Calu3 (cell line): ENCODE results near the gene NFKBIZ. TPM values are rescaled to one million over a fixed set of nuclear protein-coding genes. Genes with fewer than 3 reads are reported as not detected.
"Not testable (repeated sequence)": the region's sequence is repeated elsewhere in the genome, so short reads cannot be mapped to it uniquely, and the experiment has no call there.

Source experiments
- BruUV-seq: library from RNA; stranded (reverse); fragments of 400-500 nt; replicated peaks from 2 replicates; lab custom pipeline; 2021; lab: Mats Ljungman, UMichigan
- CTCF ChIA-PET: fragments of 300-600 bp; sonication (Branson Sonifier 250); formaldehyde crosslinking; loops from one replicate; lab custom pipeline; 2022; ENCODE audit warnings: antibody characterized with exemption; lab: Charles Lee
- DNase-seq: peaks from one replicate; pipeline ENCODE4 v3.0.0; 2022
- H3K27ac Mint-ChIP-seq: one replicate; pipeline ENCODE4 v1.8.0; 2022; ENCODE audit warnings: mixed read lengths; ENCODE audit not compliant: unreplicated experiment
- H3K27me3 Mint-ChIP-seq: one replicate; pipeline ENCODE4 v1.8.0; 2022; ENCODE audit warnings: mixed read lengths; ENCODE audit not compliant: unreplicated experiment
- H3K36me3 Mint-ChIP-seq: one replicate; pipeline ENCODE4 v1.8.0; 2022; ENCODE audit warnings: mild to moderate bottlenecking, moderate library complexity, mixed read lengths; ENCODE audit not compliant: insufficient read depth, unreplicated experiment
- H3K4me1 Mint-ChIP-seq: one replicate; pipeline ENCODE4 v1.8.0; 2022; ENCODE audit warnings: mild to moderate bottlenecking, low read depth, mixed read lengths; ENCODE audit not compliant: unreplicated experiment
- H3K4me3 Mint-ChIP-seq: one replicate; pipeline ENCODE4 v1.8.0; 2022; ENCODE audit warnings: mild to moderate bottlenecking, low read depth, moderate library complexity, mixed read lengths; ENCODE audit not compliant: unreplicated experiment
- H3K9me3 Mint-ChIP-seq: one replicate; pipeline ENCODE4 v1.8.0; 2022; ENCODE audit warnings: low read depth, mixed read lengths; ENCODE audit not compliant: unreplicated experiment
- intact Hi-C: fragments of 100-400 bp; cut with micrococcal nuclease; formaldehyde crosslinking; loops from one replicate; pipeline ENCODE4 v1.10.0; 2022; ENCODE audit not compliant: unreplicated experiment
- total RNA-seq: library from RNA; stranded (reverse); gene quantifications from 2 replicates; pipeline ENCODE4 v1.2.3, GENCODE V29; 2022
- TF ChIP-seq, protein P1 (sequence below): fragments of 200-600 bp; IDR thresholded peaks from one replicate; pipeline ENCODE4 v1.8.0; 2022; ENCODE audit warnings: antibody characterized with exemption; ENCODE audit not compliant: unreplicated experiment

Gene NFKBIZ
- total RNA-seq, 1 experiment from 2014 or later, result 217 TPM

DNA sequence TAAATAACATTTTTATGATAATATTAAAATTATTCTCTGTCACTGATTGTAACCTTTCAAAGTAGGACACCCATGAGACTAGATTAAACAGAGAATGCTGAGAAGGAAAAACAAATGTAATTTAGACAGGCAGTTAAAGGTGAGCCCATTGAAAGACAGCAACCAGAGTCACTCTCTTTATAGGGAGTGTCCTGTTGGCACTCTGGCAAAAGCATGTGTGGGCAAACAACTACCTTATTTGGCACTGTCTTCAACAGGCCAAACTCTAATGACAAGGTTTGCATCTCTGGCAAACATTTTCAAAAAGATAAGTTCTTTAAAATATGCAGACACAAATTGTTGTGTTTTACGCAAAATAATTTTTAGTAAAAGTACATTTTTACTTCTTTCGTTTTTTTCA lies 29.8 kb downstream of the NFKBIZ start:
- BruUV-seq, result no TSS peak
- no peak overlapping the region for H3K27ac Mint-ChIP-seq
- no peaks in the 10 kb centered on the region for H3K36me3 Mint-ChIP-seq
- no peaks in the 10 kb centered on the region for H3K27me3 Mint-ChIP-seq
- no peak overlapping the region for H3K4me3 Mint-ChIP-seq
- TF ChIP-seq, protein P1, sequence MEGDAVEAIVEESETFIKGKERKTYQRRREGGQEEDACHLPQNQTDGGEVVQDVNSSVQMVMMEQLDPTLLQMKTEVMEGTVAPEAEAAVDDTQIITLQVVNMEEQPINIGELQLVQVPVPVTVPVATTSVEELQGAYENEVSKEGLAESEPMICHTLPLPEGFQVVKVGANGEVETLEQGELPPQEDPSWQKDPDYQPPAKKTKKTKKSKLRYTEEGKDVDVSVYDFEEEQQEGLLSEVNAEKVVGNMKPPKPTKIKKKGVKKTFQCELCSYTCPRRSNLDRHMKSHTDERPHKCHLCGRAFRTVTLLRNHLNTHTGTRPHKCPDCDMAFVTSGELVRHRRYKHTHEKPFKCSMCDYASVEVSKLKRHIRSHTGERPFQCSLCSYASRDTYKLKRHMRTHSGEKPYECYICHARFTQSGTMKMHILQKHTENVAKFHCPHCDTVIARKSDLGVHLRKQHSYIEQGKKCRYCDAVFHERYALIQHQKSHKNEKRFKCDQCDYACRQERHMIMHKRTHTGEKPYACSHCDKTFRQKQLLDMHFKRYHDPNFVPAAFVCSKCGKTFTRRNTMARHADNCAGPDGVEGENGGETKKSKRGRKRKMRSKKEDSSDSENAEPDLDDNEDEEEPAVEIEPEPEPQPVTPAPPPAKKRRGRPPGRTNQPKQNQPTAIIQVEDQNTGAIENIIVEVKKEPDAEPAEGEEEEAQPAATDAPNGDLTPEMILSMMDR, result no peak
- peaks cover 3% of the 10 kb centered on the region for H3K9me3 Mint-ChIP-seq
- H3K4me1 Mint-ChIP-seq, result peaks cover 9% of the 10 kb centered on the region
- CTCF ChIA-PET, result no interaction called here
- no peak for DNase-seq
- intact Hi-C loops, result no loop called here

DNA sequence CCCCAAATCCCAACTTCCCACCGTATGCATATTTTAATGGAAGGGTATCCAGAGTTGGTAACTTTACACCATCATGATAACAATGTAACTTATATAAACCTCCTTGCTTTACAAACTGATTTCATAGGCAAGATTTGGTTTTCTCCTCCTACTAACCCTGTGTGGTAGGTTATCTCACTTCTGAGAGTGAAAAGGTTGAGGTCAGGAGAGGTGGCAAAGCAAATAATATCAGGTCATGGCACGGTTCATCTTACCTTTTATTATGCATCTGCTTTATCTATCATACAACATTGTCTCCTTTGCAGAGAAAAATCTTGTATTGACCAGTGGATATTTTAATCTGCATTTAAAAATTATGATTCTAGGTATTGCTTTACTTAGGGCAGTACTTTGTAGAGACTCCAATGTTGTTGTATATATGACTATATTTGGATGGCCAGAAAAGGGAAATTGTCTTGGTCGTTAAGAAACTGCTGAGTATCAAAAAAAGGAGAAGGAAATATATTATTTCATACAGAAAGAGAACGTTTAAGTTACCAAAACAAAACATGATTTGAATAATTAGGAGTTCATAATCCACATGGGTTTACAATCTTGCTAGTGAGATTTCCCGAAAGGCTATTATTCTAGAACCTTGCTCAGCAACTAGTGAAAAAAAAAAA lies 30.4 kb downstream of the NFKBIZ start:
- Mint-ChIP-seq H3K9me3 (peaks cover 3% of the 10 kb centered on the region), H3K4me1 (peaks cover 9% of the 10 kb centered on the region), H3K4me3 (no peak overlapping the region), H3K27ac (no peak overlapping the region), H3K36me3 (no peaks in the 10 kb centered on the region), H3K27me3 (no peaks in the 10 kb centered on the region)
- no peak for DNase-seq
- CTCF ChIA-PET, result no interaction called here
- no TSS peak for BruUV-seq
- TF ChIP-seq, protein P1, result no peak
- intact Hi-C loops, result no loop called here

DNA sequence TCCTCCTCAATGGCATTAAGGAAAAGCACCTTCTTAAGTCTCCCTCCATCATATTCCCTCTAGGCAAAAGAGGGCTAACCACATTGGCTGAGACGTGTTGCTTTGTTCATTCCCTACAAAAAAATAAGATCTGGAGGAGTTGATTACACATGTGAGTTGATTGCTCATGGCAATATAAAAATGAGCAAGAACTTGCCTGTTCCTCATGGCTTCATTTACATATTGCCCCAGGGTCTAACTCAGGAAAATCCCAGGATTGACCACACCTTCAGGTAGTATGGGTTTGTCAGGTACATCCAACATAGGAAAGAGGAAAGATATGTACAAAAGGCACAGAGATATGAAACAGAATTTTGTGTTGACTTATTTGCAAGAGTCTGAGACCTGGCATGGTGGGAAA lies 35.5 kb downstream of the NFKBIZ start:
- Mint-ChIP-seq H3K36me3 (no peaks in the 10 kb centered on the region), H3K27ac (no peak overlapping the region), H3K9me3 (peaks cover 2% of the 10 kb centered on the region), H3K4me3 (no peak overlapping the region), H3K4me1 (peaks cover under 1% of the 10 kb centered on the region), H3K27me3 (no peaks in the 10 kb centered on the region)
- CTCF ChIA-PET, result no interaction called here
- TF ChIP-seq, protein P1, result no peak
- no peak for DNase-seq
- intact Hi-C loops, result no loop called here
- no TSS peak for BruUV-seq

DNA sequence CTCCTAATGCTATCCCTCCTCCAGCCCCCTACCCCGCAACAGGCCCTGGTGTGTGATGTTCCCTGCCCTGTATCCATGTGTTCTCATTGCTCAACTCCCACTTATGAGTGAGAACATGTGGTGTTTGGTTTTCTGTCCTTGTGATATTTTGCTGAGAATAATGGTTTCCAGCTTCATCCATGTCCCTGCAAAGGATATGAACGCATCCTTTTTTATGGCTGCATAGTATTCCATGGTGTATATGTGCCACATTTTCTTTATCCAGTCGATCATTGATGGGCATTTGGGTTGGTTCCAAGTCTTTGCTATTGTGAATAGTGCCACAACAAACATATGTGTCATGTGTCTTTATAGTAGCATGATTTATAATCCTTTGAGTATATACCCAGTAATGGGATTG lies 36.3 kb downstream of the NFKBIZ start:
- DNase-seq, H3K4me1 Mint-ChIP-seq, BruUV-seq, H3K4me3 Mint-ChIP-seq, H3K36me3 Mint-ChIP-seq, H3K9me3 Mint-ChIP-seq, CTCF ChIA-PET, intact Hi-C loops, H3K27me3 Mint-ChIP-seq, H3K27ac Mint-ChIP-seq: not testable (repeated sequence)

DNA sequence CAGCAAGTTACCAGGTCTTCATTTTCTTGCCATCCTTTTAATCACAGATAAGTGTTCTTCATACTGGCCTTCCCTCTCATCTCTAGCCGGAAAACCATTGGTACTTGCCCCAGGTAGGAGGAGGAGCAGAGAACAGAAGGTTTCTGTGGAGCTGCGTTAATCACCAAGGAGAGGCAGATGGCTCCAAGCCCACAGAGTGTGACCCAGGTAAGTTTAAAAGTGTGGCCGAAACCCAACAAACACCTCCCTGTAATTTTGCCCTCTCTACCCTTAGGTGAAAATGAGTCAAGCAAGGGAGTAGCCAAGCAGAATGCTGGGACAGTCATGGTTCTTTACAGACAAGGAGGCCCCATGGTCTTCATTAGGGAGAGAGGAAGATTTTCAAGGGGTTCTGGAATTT lies 37.3 kb downstream of the NFKBIZ start:
- TF ChIP-seq, protein P1, result no peak
- intact Hi-C loops, result no loop called here
- Mint-ChIP-seq H3K27ac (no peak overlapping the region), H3K9me3 (peaks cover 2% of the 10 kb centered on the region), H3K36me3 (no peaks in the 10 kb centered on the region), H3K4me1 (no peaks in the 10 kb centered on the region), H3K27me3 (no peaks in the 10 kb centered on the region), H3K4me3 (no peak overlapping the region)
- DNase-seq, result no peak
- CTCF ChIA-PET, result no interaction called here
- no TSS peak for BruUV-seq
